GM21528 (cell line): ENCODE data around the gene GPBP1.
"Not testable (repeated sequence)": the region's sequence is repeated elsewhere in the genome, so short reads cannot be mapped to it uniquely, and the experiment has no call there.

Experiments
- ATAC-seq: cut with Tn5 transposase; IDR thresholded peaks from one replicate; pipeline ENCODE4 v1.9.1; 2021; ENCODE audit warnings: mild to moderate bottlenecking, moderate library complexity; ENCODE audit not compliant: unreplicated experiment, low FRiP score

The GPBP1 gene

GRCh38 chr5:57173319-57174127 lies at the start of gene GPBP1:
TSS of gene GPBP1 (plus strand) at chr5:57174059. CDS start at chr5:57214131, 40,072 bp downstream.
- ATAC-seq = peak; percentile 73

- ATAC-seq = no peak
These were observed 45.5 kb upstream of the GPBP1 start for GRCh38 chr5:57128325-57128724.

GRCh38 chr5:57133574-57133973 lies 40.3 kb upstream of the GPBP1 start:
- no peak for ATAC-seq

- no peak for ATAC-seq
These were observed 36.5 kb upstream of the GPBP1 start for GRCh38 chr5:57137401-57137800.

GRCh38 chr5:57152316-57152715 lies 21.5 kb upstream of the GPBP1 start:
- no peak for ATAC-seq

GRCh38 chr5:57155033-57155432 lies 18.8 kb upstream of the GPBP1 start:
- no peak for ATAC-seq

GRCh38 chr5:57157131-57157530 lies 16.7 kb upstream of the GPBP1 start:
- ATAC-seq = no peak

GRCh38 chr5:57157666-57158065 lies 16.2 kb upstream of the GPBP1 start:
- no peak for ATAC-seq

- no peak for ATAC-seq
These were observed 10.3 kb upstream of the GPBP1 start for GRCh38 chr5:57163553-57164006.

GRCh38 chr5:57164124-57164523 lies 9.7 kb upstream of the GPBP1 start:
- ATAC-seq = no peak

GRCh38 chr5:57165171-57165570 lies 8.7 kb upstream of the GPBP1 start:
- ATAC-seq = not testable (repeated sequence)

GRCh38 chr5:57166276-57166675 lies 7.6 kb upstream of the GPBP1 start:
- ATAC-seq = no peak

- ATAC-seq = no peak
These were observed 6.7 kb upstream of the GPBP1 start for GRCh38 chr5:57167201-57167600.

GRCh38 chr5:57170116-57170515 lies 3.7 kb upstream of the GPBP1 start:
- ATAC-seq = not testable (repeated sequence)

GRCh38 chr5:57171816-57172465 lies 1.9 kb upstream of the GPBP1 start:
- no peak for ATAC-seq

- ATAC-seq = no peak
These were observed 1.2 kb upstream of the GPBP1 start for GRCh38 chr5:57172466-57173318.

GRCh38 chr5:57174128-57174889 lies 450 bp downstream of the GPBP1 start:
- ATAC-seq = peak; percentile 8

- no peak for ATAC-seq
These were observed 1.1 kb downstream of the GPBP1 start for GRCh38 chr5:57174890-57175510.

GRCh38 chr5:57175551-57176309 lies 1.9 kb downstream of the GPBP1 start:
- ATAC-seq = no peak
